Hippocampal formation (tissue), 2 donors: ENCODE data around the gene SUMO1.

Source experiments
- DNase-seq, 2 donors: peaks; one replicate each; lab custom pipeline; 2025; lab: John Stamatoyannopoulos, UW

SUMO1 gene

GRCh38 chr2:202201220-202202160 lies 36.9 kb downstream of the SUMO1 start:
- DNase-seq = no peak

DNA sequence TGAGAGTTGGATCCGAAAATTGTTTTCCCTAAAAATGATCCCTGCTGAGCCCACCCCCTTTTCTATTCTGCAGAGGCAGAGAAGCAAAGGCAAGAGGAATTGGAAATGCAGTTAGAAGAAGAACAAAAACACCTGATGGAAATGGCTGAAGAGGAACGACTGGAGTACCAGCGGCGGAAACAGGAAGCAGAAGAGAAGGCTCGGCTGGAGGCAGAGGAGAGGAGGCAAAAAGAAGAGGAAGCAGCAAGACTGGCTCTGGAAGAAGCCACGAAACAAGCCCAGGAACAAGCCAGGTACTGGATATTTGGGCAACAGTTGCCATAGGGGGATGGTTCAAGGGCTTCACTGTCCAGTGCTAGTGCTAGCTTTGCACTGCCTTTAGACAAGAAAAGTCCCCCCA lies 41.7 kb downstream of the SUMO1 start:
- DNase-seq = no peak

DNA sequence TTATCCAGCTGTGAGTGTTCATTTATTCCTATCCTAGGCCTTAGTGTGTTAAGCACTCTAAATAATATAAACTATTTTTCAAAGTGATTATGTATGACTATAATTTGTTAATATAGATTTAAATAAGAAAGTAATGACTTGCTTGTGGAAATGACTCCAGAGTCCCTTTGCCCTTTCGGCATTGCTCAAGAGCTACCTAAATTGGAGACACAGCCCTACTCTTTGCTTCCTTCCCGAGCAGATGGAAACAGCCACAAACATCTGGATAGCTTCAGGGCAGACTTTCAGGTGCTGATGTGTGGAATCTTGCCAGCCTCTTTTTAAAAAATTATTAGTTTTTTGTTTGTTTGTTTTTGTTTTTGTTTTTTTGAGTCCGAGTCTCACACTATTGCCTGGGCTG lies 44.0 kb downstream of the SUMO1 start:
- DNase-seq = no peak

DNA sequence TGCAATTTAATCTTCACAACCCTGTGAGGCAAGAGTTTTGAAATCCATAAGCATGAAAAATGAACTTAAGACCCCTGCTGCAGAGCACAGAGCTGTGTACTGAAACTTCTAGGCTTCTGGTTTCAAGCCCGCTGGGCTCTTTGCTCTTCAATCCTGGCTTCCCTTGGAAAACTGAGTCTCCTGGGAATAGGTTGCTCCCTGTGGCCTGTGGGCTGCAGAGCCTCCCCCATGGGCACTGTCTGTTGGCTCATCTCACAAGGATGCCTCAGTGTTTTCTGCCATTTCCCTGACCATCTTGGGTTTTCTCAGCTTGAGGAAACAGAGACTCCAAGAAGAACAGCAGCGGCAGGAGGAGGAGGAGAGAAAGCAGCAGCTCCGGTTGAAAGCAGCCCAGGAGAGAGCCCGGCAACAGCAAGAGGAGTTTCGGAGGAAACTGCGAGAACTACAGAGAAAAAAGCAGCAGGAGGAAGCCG lies 44.5 kb downstream of the SUMO1 start:
- no peak for DNase-seq

GRCh38 chr2:202193305-202193704 lies 45.1 kb downstream of the SUMO1 start:
- DNase-seq = no peak

DNA sequence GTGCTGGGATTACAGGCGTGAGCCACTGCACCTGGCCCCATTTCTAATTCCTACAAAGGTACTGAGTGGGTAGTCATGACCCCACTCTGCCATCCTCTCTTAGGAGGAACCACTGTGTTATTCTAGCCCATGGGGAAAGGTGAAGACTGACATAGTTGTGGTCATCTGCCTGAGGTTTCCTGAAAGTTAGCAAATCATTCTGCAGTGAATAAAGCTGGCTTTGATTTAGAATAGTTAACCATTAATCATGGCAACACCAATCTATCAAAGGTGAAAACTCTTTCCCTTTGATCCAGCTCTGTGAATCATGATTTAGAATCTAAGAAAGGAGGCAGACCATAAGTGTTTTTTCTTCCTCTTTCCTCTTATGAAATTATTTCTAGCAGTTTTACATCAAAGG lies 50.8 kb downstream of the SUMO1 start:
- no peak for DNase-seq

DNA sequence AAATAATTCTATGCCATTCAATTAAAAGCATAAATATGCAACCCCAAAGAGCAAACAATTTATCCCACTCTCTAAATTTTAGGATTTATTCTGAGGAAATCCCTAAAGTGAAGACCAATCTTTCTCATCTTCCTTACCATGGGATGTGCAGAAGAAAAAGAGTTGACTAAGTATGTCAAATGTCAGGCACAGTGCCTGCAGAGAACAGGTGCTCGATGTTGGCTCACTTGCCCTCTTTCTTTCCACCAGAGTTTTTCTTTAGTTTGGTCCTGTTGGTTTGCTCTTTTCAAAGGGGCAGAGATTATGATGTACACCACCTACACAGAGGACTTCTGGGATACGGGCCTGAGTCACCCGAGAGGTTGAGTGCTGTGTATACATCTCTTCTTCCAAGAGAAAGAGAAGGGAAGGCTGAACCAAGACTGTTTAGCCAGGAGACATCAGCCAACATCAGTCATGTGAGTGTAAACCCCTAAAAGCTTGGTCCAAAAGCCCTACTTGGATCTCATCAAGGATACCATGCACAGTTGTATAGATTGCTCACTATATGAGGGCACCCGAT lies 51.7 kb downstream of the SUMO1 start:
- no peak for DNase-seq

DNA sequence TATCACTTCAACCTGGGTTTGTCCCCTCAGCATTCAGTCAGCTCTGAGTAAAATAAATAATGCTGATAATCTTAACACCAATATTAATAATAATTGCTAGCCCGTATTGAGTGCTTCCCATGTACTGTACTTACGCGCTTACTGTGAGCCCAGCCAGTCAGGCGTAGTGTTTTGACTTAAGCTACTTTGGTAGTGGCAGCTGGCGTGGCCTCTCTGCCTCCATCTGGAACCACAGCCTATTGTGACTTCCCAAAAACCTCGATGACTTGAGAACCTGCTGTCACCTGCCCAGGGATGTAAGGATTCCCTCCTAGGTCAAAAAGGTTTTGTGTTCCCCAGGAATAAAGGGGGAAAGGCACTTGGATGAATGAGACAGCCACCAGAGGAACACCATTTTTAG lies 53.2 kb downstream of the SUMO1 start:
- no peak for DNase-seq

DNA sequence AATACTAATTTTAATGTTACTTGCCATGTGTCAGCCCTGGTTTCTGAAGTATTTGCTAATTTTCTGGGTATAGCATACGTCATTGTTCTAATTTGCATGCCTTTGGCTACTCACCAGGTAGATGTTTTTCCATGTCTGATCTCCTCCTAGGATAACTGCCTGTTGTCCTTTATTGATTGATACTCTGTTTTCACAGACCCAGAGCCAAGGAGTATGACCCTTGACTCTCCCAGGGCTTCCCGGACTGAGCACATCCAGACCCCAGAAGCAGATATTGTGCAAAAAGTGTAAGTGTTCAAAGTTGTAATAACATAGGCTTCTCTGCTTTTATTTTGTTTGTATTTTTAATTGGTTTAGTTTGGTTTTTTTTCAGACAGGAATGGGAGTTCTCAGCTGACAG lies 53.8 kb downstream of the SUMO1 start:
- no peak for DNase-seq

DNA sequence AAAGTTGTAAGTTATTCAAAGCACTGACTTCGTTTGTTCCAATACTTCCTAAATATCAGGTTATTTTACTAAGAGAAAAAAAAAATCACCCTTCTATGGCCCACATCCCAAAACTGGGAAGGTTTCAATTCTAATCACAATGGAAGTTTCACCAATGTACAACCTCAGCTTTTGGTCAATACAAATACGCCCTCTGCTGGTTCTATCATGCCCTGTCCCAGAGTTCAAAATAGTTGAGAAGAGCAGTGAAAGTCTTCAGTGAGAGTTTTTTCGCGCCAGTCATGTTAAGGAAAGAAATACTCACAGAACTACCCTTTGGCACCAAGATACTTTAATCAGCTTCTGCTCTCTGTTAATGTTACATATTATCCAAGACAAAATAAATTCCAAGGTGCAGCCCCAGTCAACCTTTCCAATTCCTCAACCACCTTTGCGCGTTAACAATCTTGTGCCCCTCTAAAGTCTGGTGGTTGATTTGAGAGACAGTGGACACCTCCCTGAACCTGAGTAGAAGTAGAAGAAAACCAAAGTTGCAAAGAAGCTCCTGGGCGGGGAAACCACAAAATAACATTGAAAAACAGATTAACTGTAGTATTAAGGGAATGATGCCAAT lies 59.9 kb downstream of the SUMO1 start:
- DNase-seq = peak; percentile 29 to 73

DNA sequence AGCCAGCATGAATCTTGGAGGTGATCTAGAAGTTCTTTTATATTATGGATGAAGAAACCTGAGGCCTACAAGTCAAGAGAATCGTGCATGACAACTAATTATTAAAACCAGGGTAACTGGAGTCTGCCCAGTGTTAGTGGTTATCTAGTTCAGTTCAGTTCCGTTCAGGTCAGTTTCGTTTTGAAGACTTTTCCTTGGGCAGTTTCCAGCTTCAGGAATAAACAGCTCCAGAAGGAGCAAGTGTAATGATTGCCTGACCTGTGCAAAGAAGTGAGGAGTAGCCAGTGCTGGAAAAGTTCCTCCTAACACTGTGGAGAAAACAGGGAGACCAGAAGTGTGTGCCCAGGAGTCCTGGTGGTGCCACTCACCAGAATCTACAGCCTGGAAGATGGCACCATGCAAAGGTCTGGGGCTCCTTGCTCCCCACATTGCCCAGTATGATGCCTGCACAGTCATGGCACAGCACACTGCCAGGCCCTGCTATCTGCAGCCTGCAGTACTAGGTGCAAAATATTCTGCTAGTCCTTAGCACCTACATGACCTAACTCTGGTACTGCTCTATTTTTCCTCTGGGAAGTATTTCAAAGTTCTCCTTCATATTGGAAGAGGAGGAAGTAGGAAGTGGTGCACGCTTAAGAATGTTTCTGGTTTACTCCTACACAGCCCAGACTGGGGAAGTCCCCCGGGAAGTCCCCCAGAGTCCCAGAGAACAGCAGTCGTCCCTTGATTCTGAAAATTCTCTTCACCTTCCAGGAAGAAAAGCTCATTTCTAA lies 65.8 kb downstream of the SUMO1 start:
- no peak for DNase-seq

GRCh38 chr2:202171241-202171825 lies 67.1 kb downstream of the SUMO1 start:
- no peak for DNase-seq

- no peak for DNase-seq
Measured at GRCh38 chr2:202169832-202170424, 68.5 kb downstream of the SUMO1 start.

DNA sequence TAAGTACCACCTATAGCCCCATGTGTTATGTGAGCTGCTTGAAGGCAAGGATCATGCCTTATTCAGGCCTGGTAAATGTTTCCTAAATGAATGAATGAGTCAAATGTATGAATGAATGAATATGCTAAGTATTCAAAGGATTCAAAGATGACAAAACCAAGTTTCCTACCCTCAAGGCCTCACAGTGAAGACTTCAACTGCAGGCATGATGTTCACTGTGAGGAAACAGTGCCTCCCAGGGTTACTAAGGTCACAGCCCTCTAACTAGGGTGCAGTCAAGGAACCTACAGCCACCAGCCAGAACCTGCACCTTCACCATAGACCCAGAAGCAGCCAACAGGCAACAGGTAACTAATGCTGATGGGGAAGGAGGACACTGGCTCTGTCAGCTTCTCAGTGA lies 69.3 kb downstream of the SUMO1 start:
- DNase-seq = no peak

GRCh38 chr2:202165945-202166344 lies 72.5 kb downstream of the SUMO1 start:
- DNase-seq = no peak

DNA sequence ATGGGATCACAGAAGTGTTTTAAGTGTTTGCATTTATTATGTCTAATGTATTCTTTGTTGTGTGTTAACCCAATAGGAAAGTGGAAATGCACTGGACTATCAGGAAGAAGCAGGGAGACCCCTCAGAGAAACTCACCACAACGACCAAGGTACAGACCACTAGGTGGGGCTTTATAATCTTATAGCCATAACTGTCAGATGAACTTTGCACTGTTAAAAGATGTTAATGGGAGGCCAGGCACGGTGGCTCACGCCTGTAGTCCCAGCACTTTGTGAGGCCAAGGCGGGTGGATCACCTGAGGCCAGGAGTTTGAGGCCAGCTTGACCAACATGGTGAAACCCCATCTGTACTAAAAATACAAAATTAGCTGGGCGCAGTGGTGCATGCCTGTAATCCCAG lies 73.2 kb downstream of the SUMO1 start:
- no peak for DNase-seq

GRCh38 chr2:202164411-202164810 lies 74.0 kb downstream of the SUMO1 start:
- DNase-seq = no peak

DNA sequence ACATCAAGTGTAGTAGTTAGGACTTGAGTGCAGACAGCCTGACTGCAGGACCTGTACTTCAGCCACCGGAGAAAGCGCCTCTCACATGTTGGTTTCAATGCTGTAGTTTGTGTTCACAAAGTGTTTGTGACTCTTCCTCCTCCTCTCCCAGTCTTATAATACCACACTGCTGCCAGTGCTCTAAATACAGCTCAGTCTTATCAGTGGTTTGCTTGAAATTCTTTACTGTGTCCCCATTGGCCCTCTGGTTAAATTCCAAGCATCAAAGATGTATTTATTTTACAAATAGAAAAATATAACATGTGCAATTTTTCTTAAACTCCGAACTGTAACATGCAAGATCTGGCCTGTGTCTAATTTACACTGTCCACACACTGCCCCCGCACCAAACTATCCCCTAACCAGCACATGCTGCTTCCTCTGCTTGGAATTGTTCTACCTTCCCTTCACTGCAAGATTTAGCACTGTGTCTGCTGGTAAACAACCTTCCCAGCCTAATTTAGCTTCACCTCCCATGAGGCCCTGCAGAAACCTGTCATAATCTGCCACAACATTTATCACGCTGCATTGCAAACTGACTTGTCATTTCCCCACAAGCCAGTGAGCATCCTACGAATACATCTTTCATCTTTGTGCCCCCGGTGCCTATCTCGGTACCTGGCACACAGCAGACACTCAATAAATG lies 77.1 kb downstream of the SUMO1 start:
- no peak for DNase-seq

- no peak for DNase-seq
Measured at GRCh38 chr2:202158796-202159195, 79.6 kb downstream of the SUMO1 start.

DNA sequence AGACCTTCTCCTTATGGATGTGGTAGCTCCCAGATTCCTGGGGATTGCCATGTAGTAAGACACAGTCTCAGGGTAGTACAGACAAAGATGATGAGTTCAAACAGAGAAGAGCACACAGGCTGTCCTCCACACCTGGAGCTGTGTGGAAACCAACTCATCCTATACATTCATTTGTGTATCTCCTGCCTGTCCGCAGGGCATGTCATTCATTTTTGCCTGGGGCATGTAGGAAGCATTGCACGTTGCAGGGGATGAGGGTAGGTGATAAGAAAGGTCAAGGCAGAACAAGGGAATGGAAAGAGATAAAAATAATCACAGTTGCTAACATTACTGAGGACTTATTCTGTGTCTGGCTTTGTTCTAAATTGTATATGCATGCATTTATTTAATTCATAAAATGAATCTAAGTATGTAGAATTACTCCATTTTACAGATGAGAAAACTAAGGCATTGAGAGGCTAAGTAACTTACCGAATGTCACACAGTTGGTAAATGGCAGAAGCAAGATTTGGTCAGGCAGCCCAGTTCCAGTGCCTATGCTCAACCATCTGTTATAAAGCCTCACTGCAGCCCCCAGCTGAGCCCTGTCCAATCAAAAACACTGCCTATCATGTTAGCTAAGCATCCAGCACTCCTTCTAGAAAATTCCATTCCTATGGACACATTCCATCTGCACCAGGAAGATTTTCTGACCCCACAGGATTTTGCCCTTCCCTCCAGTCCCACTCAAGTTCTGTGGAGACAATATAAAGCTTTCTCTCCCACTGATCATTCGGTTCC lies 81.0 kb downstream of the SUMO1 start:
- no peak for DNase-seq
